Activated T-helper 1 cell treated with anti-CD3 and anti-CD28 coated beads, Interleukin-2, amount 50 U/mL, for 16 hours (primary cell): ENCODE results near the gene HOXD3.

Source experiments
- DNase-seq, 2 donors: peaks; one replicate each; pipeline ENCODE4 v3.0.0-alpha.2; 2020; ENCODE audit warnings: low read depth in 1 of 2, low spot score in 1 of 2

The HOXD3 gene

GRCh38 chr2:176202491-176202890 is 45.4 kb downstream of the HOXD3 start:
- no peak for DNase-seq

GRCh38 chr2:176205126-176205525 is 48.0 kb downstream of the HOXD3 start:
- DNase-seq = no peak

- DNase-seq = no peak
These were observed 49.0 kb downstream of the HOXD3 start for GRCh38 chr2:176206136-176206535.

- DNase-seq = no peak
These were observed 49.6 kb downstream of the HOXD3 start for GRCh38 chr2:176206682-176207081.

GRCh38 chr2:176211110-176211509 is 54.0 kb downstream of the HOXD3 start:
- DNase-seq = no peak

GRCh38 chr2:176212276-176212675 is 55.2 kb downstream of the HOXD3 start:
- DNase-seq = no peak

GRCh38 chr2:176213406-176213805 is 56.3 kb downstream of the HOXD3 start:
- no peak for DNase-seq
